Vagina (tissue), 2 donors: ENCODE data around the gene CCSER1. TPM values are rescaled to one million over a fixed set of nuclear protein-coding genes. Genes with fewer than 3 reads are reported as not detected.
"Not testable (repeated sequence)": the region's sequence is repeated elsewhere in the genome, so short reads cannot be mapped to it uniquely, and the experiment has no call there.

Experiments
- DNase-seq, 2 donors: peaks; one replicate each; pipeline ENCODE4 v3.0.0-alpha.2; 2017; ENCODE audit errors: extremely low spot score in 2 of 2
- H3K27ac ChIP-seq: fragments of 200-600 bp; sonication (generic); one replicate; pipeline ENCODE4 v1.5.1; 2019
- H3K27me3 ChIP-seq: fragments of 200-600 bp; sonication (generic); one replicate; pipeline ENCODE4 v1.5.1; 2019
- H3K36me3 ChIP-seq, 2 donors: fragments of 200-600 bp; sonication (generic); one replicate each; pipeline ENCODE4 v1.5.1; 2017 to 2019
- H3K4me1 ChIP-seq: fragments of 200-600 bp; sonication (generic); one replicate; pipeline ENCODE4 v1.5.1; 2019
- H3K4me3 ChIP-seq, 2 donors: fragments of 200-600 bp; sonication (generic); 1 replicate in 1 of 2; 2 replicates in 1 of 2; pipeline ENCODE4 v1.5.1; 2016 to 2019
- H3K9me3 ChIP-seq: fragments of 200-600 bp; sonication (generic); one replicate; pipeline ENCODE4 v1.5.1; 2019
- POLR2A ChIP-seq, 2 donors: fragments of 450-650 bp; IDR thresholded peaks; one replicate each; pipeline ENCODE4 v1.6.1; 2017; ENCODE audit warnings: antibody characterized with exemption in 2 of 2, mild to moderate bottlenecking in 2 of 2, moderate library complexity in 2 of 2
- POLR2AphosphoS5 ChIP-seq, 2 donors: sonication (generic); formaldehyde crosslinking; IDR thresholded peaks; one replicate each; pipeline ENCODE4 v1.9.0; 2017; ENCODE audit warnings: antibody characterized with exemption in 2 of 2, mild to moderate bottlenecking in 2 of 2, low read depth in 1 of 2; ENCODE audit not compliant: insufficient read depth in 1 of 2
- intact Hi-C: fragments of 100-400 bp; cut with DNase I; formaldehyde crosslinking; loops from one replicate; pipeline ENCODE4 v1.15.1; 2023
- total RNA-seq: library from RNA; depleted of rRNA; stranded (reverse); fragments of >200 nt; gene quantifications from one replicate; pipeline ENCODE4 v1.2.3, GENCODE V29; 2016
- TF ChIP-seq, protein P1 (sequence below), 3 experiments: fragments of 450-650 bp in 2 of 3; fragments of 200-600 bp in 1 of 3; sonication (generic) in 1 of 3; IDR thresholded peaks; one replicate each; pipeline ENCODE4 v1.5.1; 2017 to 2019; ENCODE audit warnings: antibody characterized with exemption in 3 of 3, mild to moderate bottlenecking in 2 of 3, moderate library complexity in 2 of 3

CCSER1 gene
- total RNA-seq, 1 donor from 2014 or later = 8.1 TPM

- TF ChIP-seq, protein P1, sequence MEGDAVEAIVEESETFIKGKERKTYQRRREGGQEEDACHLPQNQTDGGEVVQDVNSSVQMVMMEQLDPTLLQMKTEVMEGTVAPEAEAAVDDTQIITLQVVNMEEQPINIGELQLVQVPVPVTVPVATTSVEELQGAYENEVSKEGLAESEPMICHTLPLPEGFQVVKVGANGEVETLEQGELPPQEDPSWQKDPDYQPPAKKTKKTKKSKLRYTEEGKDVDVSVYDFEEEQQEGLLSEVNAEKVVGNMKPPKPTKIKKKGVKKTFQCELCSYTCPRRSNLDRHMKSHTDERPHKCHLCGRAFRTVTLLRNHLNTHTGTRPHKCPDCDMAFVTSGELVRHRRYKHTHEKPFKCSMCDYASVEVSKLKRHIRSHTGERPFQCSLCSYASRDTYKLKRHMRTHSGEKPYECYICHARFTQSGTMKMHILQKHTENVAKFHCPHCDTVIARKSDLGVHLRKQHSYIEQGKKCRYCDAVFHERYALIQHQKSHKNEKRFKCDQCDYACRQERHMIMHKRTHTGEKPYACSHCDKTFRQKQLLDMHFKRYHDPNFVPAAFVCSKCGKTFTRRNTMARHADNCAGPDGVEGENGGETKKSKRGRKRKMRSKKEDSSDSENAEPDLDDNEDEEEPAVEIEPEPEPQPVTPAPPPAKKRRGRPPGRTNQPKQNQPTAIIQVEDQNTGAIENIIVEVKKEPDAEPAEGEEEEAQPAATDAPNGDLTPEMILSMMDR (IDR thresholded peaks at IDR 0.05) = no peak
- TF ChIP-seq POLR2A (IDR thresholded peaks at IDR 0.05) = no peak
- no peak for TF ChIP-seq POLR2AphosphoS5 (IDR thresholded peaks at IDR 0.05; ENCODE audit: insufficient read depth in 1 of 2, low read depth in 1 of 2)
- intact Hi-C loops = no loop called here
- Histone ChIP-seq H3K27ac (no peak overlapping the region), H3K4me1 (no peaks in the 10 kb centered on the region), H3K4me3 (no peak overlapping the region), H3K27me3 (no peaks in the 10 kb centered on the region), H3K9me3 (no peaks in the 10 kb centered on the region), H3K36me3 (no peaks in the 10 kb centered on the region)
- DNase-seq = no peak
Measured at GRCh38 chr4:91256043-91256442, 1128.8 kb downstream of the CCSER1 start.

GRCh38 chr4:91256751-91257150 is 1129.6 kb downstream of the CCSER1 start:
- no peaks in the 10 kb centered on the region for H3K36me3 ChIP-seq
- no peak overlapping the region for H3K27ac ChIP-seq
- DNase-seq = no peak
- H3K9me3 ChIP-seq = no peaks in the 10 kb centered on the region
- intact Hi-C loops = no loop called here
- no peaks in the 10 kb centered on the region for H3K4me1 ChIP-seq
- TF ChIP-seq, protein P1 (IDR thresholded peaks at IDR 0.05) = no peak
- TF ChIP-seq POLR2A (IDR thresholded peaks at IDR 0.05) = no peak
- TF ChIP-seq POLR2AphosphoS5 (IDR thresholded peaks at IDR 0.05; ENCODE audit: insufficient read depth in 1 of 2, low read depth in 1 of 2) = no peak
- H3K4me3 ChIP-seq = no peak overlapping the region
- no peaks in the 10 kb centered on the region for H3K27me3 ChIP-seq

GRCh38 chr4:91257721-91258120 is 1130.5 kb downstream of the CCSER1 start:
- no peaks in the 10 kb centered on the region for H3K27me3 ChIP-seq
- intact Hi-C loops = no loop called here
- DNase-seq = no peak

DNA sequence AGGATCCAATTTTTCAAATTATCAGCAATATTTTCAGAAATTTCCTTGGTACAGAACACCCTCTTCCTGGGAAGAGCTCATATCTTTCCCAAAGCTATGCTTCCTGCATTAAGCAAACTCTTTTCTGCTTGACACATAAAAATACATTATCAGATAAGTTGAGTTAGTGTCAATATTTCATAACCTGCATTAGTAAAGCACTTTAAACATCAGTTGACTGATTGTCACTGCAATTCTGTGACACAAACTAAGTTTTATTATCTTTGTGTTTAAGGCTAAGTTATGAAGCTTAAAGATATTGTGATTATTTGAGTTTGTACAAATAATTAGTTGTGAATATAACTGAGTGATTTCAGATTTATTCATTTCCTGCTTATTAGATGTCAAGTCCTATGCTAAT is 1131.1 kb downstream of the CCSER1 start:
- Histone ChIP-seq H3K27ac (no peak overlapping the region), H3K27me3 (no peaks in the 10 kb centered on the region), H3K9me3 (no peaks in the 10 kb centered on the region), H3K4me3 (no peak overlapping the region), H3K36me3 (no peaks in the 10 kb centered on the region), H3K4me1 (no peaks in the 10 kb centered on the region)
- no peak for DNase-seq
- TF ChIP-seq POLR2AphosphoS5 (IDR thresholded peaks at IDR 0.05; ENCODE audit: insufficient read depth in 1 of 2, low read depth in 1 of 2) (no peak), POLR2A (IDR thresholded peaks at IDR 0.05) (no peak)
- TF ChIP-seq, protein P1 (IDR thresholded peaks at IDR 0.05) = no peak
- intact Hi-C loops = no loop called here

More at GRCh38 chr4:91257721-91258120, 1130.5 kb downstream of the CCSER1 start:
- Histone ChIP-seq H3K9me3 (no peaks in the 10 kb centered on the region), H3K36me3 (no peaks in the 10 kb centered on the region), H3K4me1 (no peaks in the 10 kb centered on the region), H3K4me3 (no peak overlapping the region), H3K27ac (no peak overlapping the region)
- TF ChIP-seq POLR2A (IDR thresholded peaks at IDR 0.05) (no peak), POLR2AphosphoS5 (IDR thresholded peaks at IDR 0.05; ENCODE audit: insufficient read depth in 1 of 2, low read depth in 1 of 2) (no peak)

GRCh38 chr4:91267543-91267942 is 1140.3 kb downstream of the CCSER1 start:
- H3K4me3 ChIP-seq = no peak overlapping the region
- no peaks in the 10 kb centered on the region for H3K9me3 ChIP-seq
- TF ChIP-seq, protein P1 (IDR thresholded peaks at IDR 0.05) = no peak
- no peak for TF ChIP-seq POLR2AphosphoS5 (IDR thresholded peaks at IDR 0.05; ENCODE audit: insufficient read depth in 1 of 2, low read depth in 1 of 2)
- TF ChIP-seq POLR2A (IDR thresholded peaks at IDR 0.05) = no peak
- H3K36me3 ChIP-seq = no peaks in the 10 kb centered on the region
- no peak for DNase-seq
- H3K27me3 ChIP-seq = no peaks in the 10 kb centered on the region
- no peaks in the 10 kb centered on the region for H3K4me1 ChIP-seq
- no peak overlapping the region for H3K27ac ChIP-seq
- intact Hi-C loops = no loop called here

- H3K4me3 ChIP-seq, H3K9me3 ChIP-seq, H3K4me1 ChIP-seq, H3K27me3 ChIP-seq, H3K36me3 ChIP-seq, intact Hi-C loops, DNase-seq, H3K27ac ChIP-seq: not testable (repeated sequence)
Measured at GRCh38 chr4:91268481-91268880, 1141.3 kb downstream of the CCSER1 start.
